NCI-H2029 treated with DMSO at 0.1 percent for 48 hours (cell line): ENCODE data around the gene DHX58.
A peak's percentile ranks its signal among the peaks of the same experiment; 100 is the strongest.
"Not testable (repeated sequence)": the region's sequence is repeated elsewhere in the genome, so short reads cannot be mapped to it uniquely, and the experiment has no call there.

Experiments
- DNase-seq: peaks from one replicate; lab custom pipeline; 2025; lab: John Stamatoyannopoulos, UW

Gene DHX58

DNA sequence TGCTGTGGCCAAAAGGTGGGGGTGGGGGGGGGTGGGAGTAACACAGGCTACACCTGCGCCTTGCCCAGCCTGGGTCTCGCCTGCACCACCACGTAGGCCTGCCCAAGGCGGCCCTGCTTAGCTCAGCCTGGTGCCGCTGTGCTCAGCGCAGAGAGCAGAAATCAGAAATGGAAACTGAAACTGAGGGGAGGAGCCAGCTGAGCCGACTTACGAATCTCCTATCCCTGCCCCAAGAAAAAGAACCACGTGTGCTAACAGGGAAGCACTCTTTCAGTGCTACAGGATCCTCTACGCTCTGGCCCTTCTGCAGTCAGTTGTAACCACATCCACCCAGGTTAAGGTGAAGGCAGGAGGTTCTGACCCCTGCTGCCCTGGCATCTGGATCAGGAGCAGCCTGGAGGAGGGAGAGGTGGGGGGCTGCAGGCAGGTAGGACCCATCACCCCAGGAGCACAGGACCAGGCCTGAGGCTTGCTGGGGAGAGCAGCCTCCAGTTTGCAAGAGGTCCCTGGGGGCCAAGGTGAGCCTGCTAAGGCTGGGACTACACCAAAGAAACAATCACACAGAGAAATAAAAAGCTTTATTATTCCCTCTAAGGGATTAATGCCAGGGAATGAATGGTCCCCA, at the start of gene DHX58:
Gene DHX58 (minus strand): TSS at position 163 of the 625 bp plus-strand sequence. CDS start 822 bp downstream, outside the sequence.
- DNase-seq = peak; percentile 79

- no peak for DNase-seq
Observed at GRCh38 chr17:42160531-42160910, 48.0 kb upstream of the DHX58 start.

DNA sequence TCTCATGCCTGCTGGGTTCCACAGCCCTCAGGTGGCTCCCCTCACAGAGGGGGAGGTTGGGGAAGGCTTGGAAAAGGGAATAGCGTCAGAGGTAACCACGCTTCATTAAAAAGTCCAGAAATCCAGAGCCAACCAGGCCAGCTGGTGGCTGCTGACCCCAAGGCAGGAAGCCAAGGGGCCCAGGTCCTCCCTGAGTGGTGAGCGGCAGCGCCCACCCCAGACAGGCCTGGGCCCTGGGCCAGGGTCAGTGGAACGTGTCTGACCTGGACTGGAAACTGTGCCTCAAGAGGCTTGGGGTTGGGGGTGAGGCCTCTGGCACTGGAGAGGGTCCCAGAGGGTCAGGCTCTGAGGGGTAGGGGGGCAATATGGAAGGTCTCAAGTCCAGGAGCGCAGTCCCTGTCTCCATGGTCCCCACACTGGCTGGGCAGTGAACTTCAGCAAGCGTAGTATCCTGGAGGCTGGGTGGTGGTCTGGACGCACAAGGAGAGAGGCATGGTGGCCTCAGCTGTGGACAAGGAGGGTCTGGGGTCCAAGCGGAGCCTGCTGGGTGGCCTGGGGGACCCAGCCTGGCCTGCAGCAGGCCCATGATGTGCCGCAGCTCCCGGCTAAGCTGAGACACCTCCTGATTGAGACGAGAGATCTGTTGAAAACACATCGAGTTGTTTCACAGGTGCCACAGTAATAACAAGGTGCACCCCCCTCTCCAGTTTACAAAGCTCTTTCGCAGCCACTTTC, 47.4 kb upstream of the DHX58 start:
- no peak for DNase-seq

- DNase-seq = no peak
Observed at GRCh38 chr17:42155614-42156045, 43.1 kb upstream of the DHX58 start.

GRCh38 chr17:42153919-42154742, 41.6 kb upstream of the DHX58 start:
- DNase-seq = no peak

- no peak for DNase-seq
Observed at GRCh38 chr17:42146911-42147607, 34.5 kb upstream of the DHX58 start.

DNA sequence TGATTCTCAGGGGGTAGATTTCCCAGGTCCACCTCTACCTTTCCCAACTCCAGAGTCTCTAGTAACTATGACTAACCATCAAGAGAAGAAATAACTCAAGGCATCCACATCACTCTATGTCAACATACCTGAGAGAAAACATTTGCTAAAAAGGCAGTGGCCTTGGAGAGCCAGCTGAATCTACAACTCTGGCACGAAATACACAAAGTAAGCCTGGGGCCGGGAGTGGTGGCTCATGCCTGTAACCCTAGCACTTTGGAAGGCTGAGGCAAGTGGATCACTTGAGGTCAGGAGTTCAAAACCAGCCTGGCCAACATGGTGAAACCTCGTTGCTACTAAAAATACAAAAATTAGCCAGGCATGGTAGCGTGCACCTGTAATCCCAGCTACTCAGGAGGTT, 30.6 kb upstream of the DHX58 start:
- not testable (repeated sequence) for DNase-seq

- no peak for DNase-seq
Observed at GRCh38 chr17:42142371-42142896, 29.9 kb upstream of the DHX58 start.

DNA sequence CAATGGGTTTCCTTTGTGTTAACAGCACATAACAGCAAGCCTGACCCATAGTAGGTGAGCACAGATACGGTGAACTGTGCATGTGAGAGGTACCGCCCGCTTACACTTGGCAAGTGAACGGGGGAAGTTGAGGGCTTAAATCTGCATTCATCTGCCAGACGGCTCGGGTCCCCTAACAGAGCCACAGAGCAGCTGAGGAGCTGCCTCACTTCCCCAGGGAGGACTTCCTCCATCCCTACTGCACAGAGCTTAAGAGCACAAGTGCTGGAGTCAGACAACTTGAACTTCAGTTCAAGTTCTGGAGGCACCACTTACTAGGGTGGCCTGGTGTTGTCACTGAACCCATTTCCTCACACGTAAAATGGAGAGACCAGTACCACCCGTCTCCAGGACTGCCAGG, 28.9 kb upstream of the DHX58 start:
- DNase-seq = no peak

- DNase-seq = not testable (repeated sequence)
Observed at GRCh38 chr17:42140690-42141089, 28.2 kb upstream of the DHX58 start.

DNA sequence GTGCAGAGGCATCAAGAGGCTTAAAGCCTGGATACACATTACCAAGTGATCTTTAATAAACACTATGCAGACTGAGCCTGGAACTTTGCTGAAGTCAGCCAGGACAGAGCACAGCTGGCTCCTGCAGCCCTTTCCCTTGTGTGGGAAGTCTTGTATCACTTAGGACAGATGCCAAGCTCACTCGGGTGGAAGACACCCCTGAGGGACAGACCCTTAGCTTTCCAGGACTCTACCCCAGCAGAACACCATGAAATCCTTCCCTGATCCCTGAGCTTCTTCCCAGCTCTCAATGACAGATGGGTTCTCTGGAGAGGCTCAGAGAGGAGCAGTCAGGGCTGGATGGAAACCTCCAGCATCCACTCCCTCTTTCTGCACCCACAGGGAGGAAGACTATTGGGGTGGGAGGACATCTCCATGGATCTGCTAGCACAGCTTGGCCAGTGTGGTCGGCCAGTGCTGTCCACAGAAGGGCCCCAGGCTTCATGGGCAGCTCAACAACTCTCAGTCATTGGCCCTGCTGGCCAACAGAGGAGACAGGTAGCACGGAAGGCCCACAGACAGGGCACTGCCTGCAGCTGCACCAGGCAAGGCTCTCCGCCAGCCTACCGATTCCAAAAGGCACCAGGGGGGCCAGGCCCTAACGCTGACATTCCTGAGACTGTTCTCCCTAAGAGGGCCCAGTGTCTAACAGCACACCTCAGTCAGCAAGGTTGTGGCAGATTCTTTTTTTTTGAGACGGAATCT, 26.4 kb upstream of the DHX58 start:
- no peak for DNase-seq

DNA sequence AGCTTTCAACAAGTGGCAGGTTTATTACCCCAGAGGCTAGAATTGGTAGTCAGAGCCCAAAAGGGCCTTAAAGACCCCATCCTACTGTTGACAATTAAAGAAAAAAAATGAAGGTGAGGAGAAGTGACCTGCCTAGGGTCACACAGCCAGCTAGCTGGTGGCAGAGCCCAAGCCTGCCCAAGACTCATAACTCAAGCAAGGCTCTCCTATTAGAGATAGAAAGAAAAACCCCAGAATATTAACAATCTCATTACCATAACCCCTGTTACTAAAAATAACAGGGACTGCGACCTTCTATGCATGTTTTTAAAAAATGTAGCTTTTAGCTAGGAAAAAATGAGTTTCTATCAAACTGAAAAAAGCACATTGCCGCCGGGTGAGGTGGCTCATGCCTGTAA, 24.1 kb upstream of the DHX58 start:
- DNase-seq = no peak

- peak; percentile 79 for DNase-seq
Observed at GRCh38 chr17:42135664-42136653, 23.4 kb upstream of the DHX58 start.

DNA sequence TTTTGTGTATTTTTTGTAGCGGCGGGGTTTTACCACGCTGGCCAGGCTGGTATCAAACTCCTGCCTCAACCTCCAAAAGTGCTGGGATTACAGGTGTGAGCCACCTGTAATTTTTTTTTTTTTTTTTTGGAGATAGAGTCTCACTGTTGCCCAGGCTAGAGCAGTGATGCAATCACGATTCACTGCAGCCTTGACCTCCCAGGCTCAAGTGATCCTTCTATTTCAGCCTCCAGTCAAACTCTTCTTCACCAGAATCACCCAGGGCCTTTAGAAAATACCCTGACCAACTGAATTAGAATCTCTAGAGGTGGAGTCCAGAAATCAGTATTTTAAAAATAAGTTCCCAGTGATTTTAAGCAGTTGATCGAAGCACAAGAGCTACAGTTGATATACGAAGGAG, 22.6 kb upstream of the DHX58 start:
- no peak for DNase-seq

- peak; percentile 81 for DNase-seq
Observed at GRCh38 chr17:42133461-42134041, 21.0 kb upstream of the DHX58 start.

- peak; percentile 75 for DNase-seq
Observed at GRCh38 chr17:42132941-42133340, 20.4 kb upstream of the DHX58 start.

GRCh38 chr17:42131981-42132432, 19.5 kb upstream of the DHX58 start:
- no peak for DNase-seq

- no peak for DNase-seq
Observed at GRCh38 chr17:42131232-42131631, 18.7 kb upstream of the DHX58 start.

DNA sequence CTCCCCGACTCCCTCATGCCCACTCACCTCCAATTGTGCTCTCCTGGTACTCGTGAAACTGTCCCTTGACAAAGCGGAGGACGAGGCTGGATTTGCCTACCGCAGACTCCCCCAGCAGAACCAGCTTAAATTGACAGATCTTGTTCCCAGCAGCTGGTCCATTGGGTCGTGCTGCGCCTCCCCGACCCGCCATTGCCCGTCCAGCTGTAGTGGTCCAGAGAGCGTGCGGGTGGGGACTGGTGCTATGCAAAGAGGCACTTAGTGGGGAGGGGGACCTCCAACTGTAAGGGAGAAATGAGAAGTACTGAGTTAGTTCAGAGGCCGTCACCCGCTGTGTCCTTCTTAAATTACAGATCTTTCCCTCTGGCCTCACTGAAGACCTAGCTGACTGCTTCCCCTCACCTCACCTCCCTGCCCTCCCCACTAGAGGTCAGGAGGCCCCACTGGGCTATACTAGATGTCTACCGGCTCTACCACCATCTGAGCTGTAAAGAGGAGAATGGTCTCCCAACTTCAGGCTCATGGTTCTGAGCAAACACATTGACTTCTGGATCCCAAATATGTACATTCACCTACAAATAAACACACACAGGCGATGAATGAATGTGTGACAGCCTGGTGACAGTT, 17.9 kb upstream of the DHX58 start:
- no peak for DNase-seq
